ENCODE measurements around the gene CDC25A.

DNA sequence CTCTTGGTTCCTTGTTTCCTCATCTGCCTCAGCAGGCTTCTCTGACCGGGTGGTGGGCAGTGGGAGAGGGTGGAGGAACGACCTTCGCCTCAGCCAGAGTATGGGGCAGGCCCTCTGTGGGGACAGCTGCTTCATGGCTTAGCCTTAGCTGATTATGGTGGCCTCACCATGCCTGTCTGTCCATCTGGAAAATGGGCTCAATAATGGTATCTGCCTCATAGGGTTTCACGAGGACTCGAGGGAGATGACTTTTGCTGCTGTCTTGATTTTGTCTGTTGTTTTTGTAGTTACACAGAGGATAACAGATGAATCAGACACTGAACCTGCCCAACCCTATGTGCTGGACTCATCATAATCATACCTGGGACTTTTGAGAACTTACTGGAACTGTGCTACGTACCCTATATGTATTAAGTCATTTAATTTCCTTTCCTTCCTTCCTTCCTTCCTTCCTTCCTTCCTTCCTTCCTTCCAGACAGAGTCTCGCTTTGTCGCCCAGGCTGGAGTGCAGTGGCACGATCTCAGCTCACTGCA is 46.5 kb downstream of the CDC25A start:
- TF ChIP-seq CTCF (conservative IDR thresholded peaks at IDR 0.05 in 1 of 2, IDR thresholded peaks at IDR 0.05 in 1 of 2; ENCODE audit: extremely low read depth in 1 of 2, insufficient read depth in 1 of 2, low read depth in 1 of 2, low read length in 2 of 2) (no peak), EZH2 (IDR thresholded peaks at IDR 0.05; ENCODE audit: borderline replicate concordance, low read length) (no peak)
